T-helper 1 cell treated with Interleukin-12 subunit alpha and Interleukin-12 subunit beta and Interleukin-4 antibody, amounts not matched to agents 30 μg/mL and 1 μg/mL, for 36 hours (primary cell): ENCODE data around the gene TMEM18.

Experiments
- H3K27ac Mint-ChIP-seq: one replicate; pipeline ENCODE4 v1.8.0; 2021; ENCODE audit warnings: mild to moderate bottlenecking, mixed read lengths
- H3K27me3 Mint-ChIP-seq: one replicate; pipeline ENCODE4 v1.8.0; 2021; ENCODE audit warnings: low read depth, mixed read lengths
- H3K36me3 Mint-ChIP-seq: one replicate; pipeline ENCODE4 v1.8.0; 2021; ENCODE audit warnings: low read depth, mixed read lengths
- H3K4me1 Mint-ChIP-seq: one replicate; pipeline ENCODE4 v1.8.0; 2021; ENCODE audit warnings: low read depth, mixed read lengths
- H3K4me3 Mint-ChIP-seq: one replicate; pipeline ENCODE4 v1.8.0; 2021; ENCODE audit warnings: mild to moderate bottlenecking, moderate library complexity, mixed read lengths
- H3K9me3 Mint-ChIP-seq: one replicate; pipeline ENCODE4 v1.8.0; 2021; ENCODE audit warnings: mixed read lengths

The TMEM18 gene

GRCh38 chr2:632471-632870 is 44.7 kb downstream of the TMEM18 start:
- no peaks in the 10 kb centered on the region for H3K36me3 Mint-ChIP-seq
- peaks cover 3% of the 10 kb centered on the region for H3K4me1 Mint-ChIP-seq
- H3K4me3 Mint-ChIP-seq: no peak overlapping the region
- no peak overlapping the region for H3K27ac Mint-ChIP-seq
- H3K27me3 Mint-ChIP-seq: peaks cover 23% of the 10 kb centered on the region
- H3K9me3 Mint-ChIP-seq: peaks cover 4% of the 10 kb centered on the region

DNA sequence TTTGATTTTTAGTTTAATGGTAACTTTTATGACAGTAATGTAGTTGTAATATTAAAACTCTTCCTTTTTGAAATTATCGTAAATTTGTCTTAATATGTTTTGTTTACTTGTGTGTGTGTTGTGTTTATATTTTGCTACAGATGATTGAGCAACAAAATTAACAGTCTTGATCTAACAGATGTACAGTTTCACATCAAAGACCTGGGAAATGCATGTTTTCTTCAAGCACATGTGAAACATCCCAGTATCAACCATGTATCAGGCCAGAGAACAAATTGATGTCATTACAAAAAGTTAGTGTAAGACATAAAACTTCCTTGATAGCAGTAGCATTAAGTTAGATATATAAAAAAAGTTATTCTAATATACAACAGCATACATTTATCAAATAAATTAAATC is 45.5 kb downstream of the TMEM18 start:
- Mint-ChIP-seq H3K27ac (no peak overlapping the region), H3K4me3 (no peak overlapping the region), H3K4me1 (no peaks in the 10 kb centered on the region), H3K9me3 (peaks cover 4% of the 10 kb centered on the region), H3K27me3 (peaks cover 23% of the 10 kb centered on the region), H3K36me3 (no peaks in the 10 kb centered on the region)

DNA sequence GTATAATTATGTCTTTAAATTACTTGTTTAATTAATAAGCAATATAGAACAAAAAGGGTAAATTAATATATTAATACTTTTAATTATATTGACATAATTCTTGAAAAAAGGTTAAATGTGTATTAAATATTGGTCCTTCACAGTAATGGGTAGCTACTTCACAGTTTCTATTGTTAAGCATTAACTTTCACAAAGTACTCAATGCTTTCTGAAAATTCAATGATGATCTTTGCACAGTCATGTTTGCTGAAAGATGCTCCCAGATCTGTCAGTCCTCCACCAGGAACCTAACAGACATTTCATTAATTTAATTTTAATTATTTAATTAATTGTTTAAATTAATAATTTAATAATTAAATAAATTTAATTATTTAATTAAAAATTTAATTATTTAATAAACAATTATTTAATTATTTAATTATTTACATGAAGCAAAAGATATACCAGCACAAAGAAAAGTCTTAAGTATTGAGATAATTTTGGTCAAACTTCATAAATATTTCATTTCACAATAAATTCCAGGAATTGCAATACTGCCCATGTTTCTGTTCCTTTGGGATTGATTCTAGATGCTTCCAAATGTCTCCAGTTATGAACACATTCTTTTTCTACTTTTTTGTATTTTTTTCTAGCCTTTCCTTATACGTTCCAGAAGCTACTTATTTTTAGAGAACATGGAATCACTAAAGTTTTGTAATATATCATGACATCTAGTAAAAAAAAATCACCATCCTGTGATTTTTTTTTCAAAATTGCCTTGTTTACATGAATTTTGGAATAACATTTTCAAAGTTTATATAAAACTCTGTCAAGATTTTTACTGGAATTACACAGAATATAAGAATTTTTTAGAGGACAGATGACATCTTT is 46.5 kb downstream of the TMEM18 start:
- Mint-ChIP-seq H3K9me3 (peaks cover 4% of the 10 kb centered on the region), H3K27ac (no peak overlapping the region), H3K4me3 (no peak overlapping the region), H3K36me3 (no peaks in the 10 kb centered on the region), H3K27me3 (peaks cover 23% of the 10 kb centered on the region), H3K4me1 (no peaks in the 10 kb centered on the region)

DNA sequence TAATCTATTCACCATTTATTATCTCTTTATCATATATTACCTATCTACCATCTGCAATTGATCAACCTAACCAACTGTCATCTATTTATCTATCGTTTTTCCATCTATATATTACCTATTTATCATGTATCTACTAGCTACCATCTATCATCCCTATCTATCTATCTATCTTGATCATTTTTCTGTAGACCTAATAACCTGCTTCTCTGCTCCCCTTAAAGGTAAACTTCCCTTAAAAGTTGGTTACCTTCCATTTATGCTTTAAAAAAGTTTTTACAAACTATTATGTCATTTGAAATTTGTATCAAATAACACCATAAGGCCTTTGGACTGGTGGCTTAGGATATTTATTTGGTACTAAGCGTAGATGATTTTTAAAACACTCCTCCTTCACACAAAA is 47.2 kb downstream of the TMEM18 start:
- H3K27ac Mint-ChIP-seq: no peak overlapping the region
- peaks cover 21% of the 10 kb centered on the region for H3K27me3 Mint-ChIP-seq
- H3K36me3 Mint-ChIP-seq: no peaks in the 10 kb centered on the region
- no peak overlapping the region for H3K4me3 Mint-ChIP-seq
- peaks cover 4% of the 10 kb centered on the region for H3K9me3 Mint-ChIP-seq
- H3K4me1 Mint-ChIP-seq: no peaks in the 10 kb centered on the region

DNA sequence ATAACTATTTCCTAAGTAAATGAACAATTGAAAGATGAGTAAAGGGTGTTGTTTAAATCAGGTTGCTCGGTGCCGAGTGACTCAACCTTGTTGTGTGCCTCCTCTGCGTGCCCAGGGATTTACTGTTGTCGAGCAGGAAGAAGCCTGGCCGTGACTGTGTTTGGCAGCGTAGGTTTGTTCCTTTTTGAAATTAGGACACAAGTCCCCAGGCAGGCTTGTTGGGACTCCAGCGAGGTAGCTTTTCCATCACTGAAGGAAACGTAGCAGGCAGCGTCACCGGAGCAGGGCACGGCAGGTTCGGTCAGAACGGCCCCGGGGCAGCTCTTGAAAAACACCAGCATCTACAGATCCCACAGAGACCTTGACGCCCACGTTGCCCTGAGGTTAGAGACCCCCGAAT is 48.6 kb downstream of the TMEM18 start:
- H3K27ac Mint-ChIP-seq: no peak overlapping the region
- peaks cover 15% of the 10 kb centered on the region for H3K27me3 Mint-ChIP-seq
- H3K4me3 Mint-ChIP-seq: no peak overlapping the region
- no peaks in the 10 kb centered on the region for H3K36me3 Mint-ChIP-seq
- H3K9me3 Mint-ChIP-seq: peaks cover 4% of the 10 kb centered on the region
- H3K4me1 Mint-ChIP-seq: no peaks in the 10 kb centered on the region

GRCh38 chr2:627926-628560 is 49.2 kb downstream of the TMEM18 start:
- H3K4me1 Mint-ChIP-seq: no peaks in the 10 kb centered on the region
- peaks cover 4% of the 10 kb centered on the region for H3K9me3 Mint-ChIP-seq
- peaks cover 9% of the 10 kb centered on the region for H3K27me3 Mint-ChIP-seq
- no peak overlapping the region for H3K4me3 Mint-ChIP-seq
- H3K27ac Mint-ChIP-seq: no peak overlapping the region
- no peaks in the 10 kb centered on the region for H3K36me3 Mint-ChIP-seq

GRCh38 chr2:627340-627709 is 49.9 kb downstream of the TMEM18 start:
- H3K4me3 Mint-ChIP-seq: no peak overlapping the region
- peaks cover 4% of the 10 kb centered on the region for H3K9me3 Mint-ChIP-seq
- no peak overlapping the region for H3K27ac Mint-ChIP-seq
- H3K4me1 Mint-ChIP-seq: no peaks in the 10 kb centered on the region
- H3K27me3 Mint-ChIP-seq: peaks cover 4% of the 10 kb centered on the region
- H3K36me3 Mint-ChIP-seq: no peaks in the 10 kb centered on the region

GRCh38 chr2:626491-627339 is 50.5 kb downstream of the TMEM18 start:
- H3K27ac Mint-ChIP-seq: no peak overlapping the region
- H3K4me3 Mint-ChIP-seq: no peak overlapping the region
- no peaks in the 10 kb centered on the region for H3K4me1 Mint-ChIP-seq
- H3K9me3 Mint-ChIP-seq: peaks cover 2% of the 10 kb centered on the region
- H3K36me3 Mint-ChIP-seq: no peaks in the 10 kb centered on the region
- peaks cover 2% of the 10 kb centered on the region for H3K27me3 Mint-ChIP-seq

GRCh38 chr2:625415-626333 is 51.5 kb downstream of the TMEM18 start:
- H3K27me3 Mint-ChIP-seq: no peaks in the 10 kb centered on the region
- H3K4me3 Mint-ChIP-seq: no peak overlapping the region
- no peaks in the 10 kb centered on the region for H3K36me3 Mint-ChIP-seq
- no peaks in the 10 kb centered on the region for H3K4me1 Mint-ChIP-seq
- no peaks in the 10 kb centered on the region for H3K9me3 Mint-ChIP-seq
- no peak overlapping the region for H3K27ac Mint-ChIP-seq

DNA sequence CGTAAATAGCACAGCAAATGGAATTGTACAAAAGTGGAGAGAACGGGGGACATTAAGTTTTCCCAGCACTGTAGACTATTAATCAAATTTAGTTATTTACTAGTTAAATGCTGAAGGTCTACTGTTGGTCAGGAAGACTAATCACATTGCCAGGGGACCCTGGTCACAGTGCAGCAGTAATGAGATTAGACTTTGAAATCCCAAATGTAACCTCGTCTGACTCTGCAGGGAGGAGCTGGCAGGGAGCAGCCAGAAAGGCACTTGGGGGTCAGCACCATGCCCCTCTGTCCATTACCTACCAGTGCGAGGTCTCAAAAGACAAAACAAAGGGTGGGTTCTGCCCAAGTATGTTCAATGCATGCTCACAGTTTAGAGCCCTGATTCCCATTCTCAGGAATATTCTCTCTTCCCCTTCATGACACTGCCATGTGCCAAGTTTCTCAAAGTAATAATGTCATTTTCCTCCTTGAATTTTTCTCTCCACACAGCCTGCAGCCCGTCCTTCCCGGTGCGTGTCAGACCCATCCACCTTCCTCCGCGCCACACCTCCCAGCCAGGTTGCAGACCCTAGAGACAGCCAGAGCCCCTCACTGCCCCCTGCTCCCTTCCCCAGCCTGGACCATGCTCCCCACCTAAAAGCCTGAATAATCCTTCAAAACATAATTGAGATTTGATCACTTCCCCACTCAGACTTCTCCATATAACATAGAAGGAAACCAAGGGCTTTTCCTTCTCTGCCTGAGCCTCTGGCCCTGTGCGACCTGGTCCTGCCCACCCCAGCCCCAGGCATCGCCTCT is 52.5 kb downstream of the TMEM18 start:
- Mint-ChIP-seq H3K27ac (no peak overlapping the region), H3K9me3 (no peaks in the 10 kb centered on the region), H3K4me3 (no peak overlapping the region), H3K27me3 (no peaks in the 10 kb centered on the region), H3K36me3 (no peaks in the 10 kb centered on the region), H3K4me1 (no peaks in the 10 kb centered on the region)

DNA sequence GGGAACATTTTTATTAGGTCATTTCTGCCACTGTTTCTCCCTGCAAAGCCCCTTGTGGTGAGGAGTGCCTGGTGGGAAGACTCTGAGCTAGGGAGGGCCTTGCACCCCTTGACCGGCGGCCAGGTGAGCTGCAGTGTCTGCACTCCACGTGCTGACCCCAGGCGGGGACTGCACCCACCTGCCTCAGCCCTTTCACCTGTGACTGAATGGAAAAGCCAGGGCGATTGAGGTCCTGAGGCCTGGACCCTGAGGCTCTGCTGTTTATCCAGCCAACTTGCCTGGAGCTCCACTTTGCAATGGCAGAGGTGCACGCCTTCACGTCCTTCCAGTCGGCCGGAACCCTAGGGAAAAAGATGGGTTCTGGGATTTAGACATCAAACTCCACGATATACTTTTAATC is 53.1 kb downstream of the TMEM18 start:
- H3K36me3 Mint-ChIP-seq: no peaks in the 10 kb centered on the region
- no peak overlapping the region for H3K4me3 Mint-ChIP-seq
- H3K27me3 Mint-ChIP-seq: no peaks in the 10 kb centered on the region

DNA sequence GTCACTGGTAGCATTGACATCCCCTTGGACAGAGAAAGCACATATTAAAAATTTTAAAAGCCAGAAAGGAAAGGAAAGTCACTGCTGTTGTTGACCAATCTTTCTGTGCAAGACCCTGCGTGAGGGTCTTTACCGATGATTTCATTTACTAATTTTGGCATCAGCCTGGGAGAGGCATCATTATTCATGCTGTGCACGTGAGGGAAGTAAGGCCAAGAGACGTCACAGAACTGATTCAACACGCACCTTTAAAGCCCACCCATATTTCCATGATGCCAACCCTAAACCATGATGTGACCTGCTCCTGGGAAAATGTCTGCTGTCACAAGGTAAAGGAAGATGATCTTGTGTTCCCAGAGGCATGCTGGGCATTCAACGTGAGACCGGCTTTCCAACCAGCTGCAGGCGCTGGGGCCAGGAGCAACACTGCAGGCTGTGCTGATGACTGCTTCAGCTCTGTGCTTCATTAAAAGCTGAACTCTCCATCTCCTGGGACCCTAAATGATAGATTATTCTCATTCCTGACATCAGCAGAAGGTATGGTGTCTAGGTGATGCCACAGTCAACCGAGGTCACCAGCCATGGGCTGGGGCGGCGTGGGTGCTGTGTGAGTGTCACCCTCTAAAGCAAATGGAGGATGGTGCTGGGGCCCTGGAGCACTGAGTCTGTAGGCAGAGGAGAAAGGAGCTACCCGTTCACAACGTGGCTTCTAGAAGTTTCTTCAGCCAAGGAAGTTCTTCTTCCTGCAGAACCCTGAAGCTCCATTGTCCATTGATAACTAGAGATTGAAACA is 53.9 kb downstream of the TMEM18 start:
- Mint-ChIP-seq H3K27me3 (no peaks in the 10 kb centered on the region), H3K27ac (no peak overlapping the region), H3K4me3 (no peak overlapping the region), H3K4me1 (no peaks in the 10 kb centered on the region), H3K36me3 (no peaks in the 10 kb centered on the region), H3K9me3 (no peaks in the 10 kb centered on the region)

More for the DNA sequence above, 53.1 kb downstream of the TMEM18 start:
- H3K4me1 Mint-ChIP-seq: no peaks in the 10 kb centered on the region
- no peaks in the 10 kb centered on the region for H3K9me3 Mint-ChIP-seq
- H3K27ac Mint-ChIP-seq: no peak overlapping the region

GRCh38 chr2:622357-622756 is 54.8 kb downstream of the TMEM18 start:
- H3K9me3 Mint-ChIP-seq: no peaks in the 10 kb centered on the region
- no peak overlapping the region for H3K4me3 Mint-ChIP-seq
- no peaks in the 10 kb centered on the region for H3K4me1 Mint-ChIP-seq
- no peaks in the 10 kb centered on the region for H3K27me3 Mint-ChIP-seq
- no peaks in the 10 kb centered on the region for H3K36me3 Mint-ChIP-seq
- H3K27ac Mint-ChIP-seq: no peak overlapping the region
